Fibroblast of the conjunctiva (primary cell): ENCODE data around the gene BCL11A.

Source experiments
- DNase-seq: peaks from one replicate; pipeline ENCODE4 v3.0.0-alpha.2; 2010; ENCODE audit warnings: low read depth

BCL11A gene

DNA sequence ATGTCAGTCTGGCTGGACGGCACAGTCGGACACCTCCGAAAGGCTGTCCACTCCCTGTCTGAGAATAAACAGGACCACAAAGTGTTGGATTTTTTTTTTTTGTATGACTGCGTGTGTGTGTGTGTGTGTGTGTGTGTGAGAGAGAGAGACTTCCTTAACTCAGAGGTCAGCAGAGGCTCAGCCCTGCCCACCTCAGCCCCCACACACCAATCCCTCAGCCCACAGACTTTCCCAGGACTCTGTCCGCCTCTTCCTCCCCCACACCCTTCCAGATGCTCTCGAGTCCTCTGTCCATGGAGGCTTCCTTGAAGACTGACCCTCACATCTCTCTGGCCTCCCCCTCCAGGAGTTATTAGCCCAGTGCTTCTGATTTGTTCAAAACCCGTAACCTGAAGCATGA lies 147.3 kb downstream of the BCL11A start:
- no peak for DNase-seq

DNA sequence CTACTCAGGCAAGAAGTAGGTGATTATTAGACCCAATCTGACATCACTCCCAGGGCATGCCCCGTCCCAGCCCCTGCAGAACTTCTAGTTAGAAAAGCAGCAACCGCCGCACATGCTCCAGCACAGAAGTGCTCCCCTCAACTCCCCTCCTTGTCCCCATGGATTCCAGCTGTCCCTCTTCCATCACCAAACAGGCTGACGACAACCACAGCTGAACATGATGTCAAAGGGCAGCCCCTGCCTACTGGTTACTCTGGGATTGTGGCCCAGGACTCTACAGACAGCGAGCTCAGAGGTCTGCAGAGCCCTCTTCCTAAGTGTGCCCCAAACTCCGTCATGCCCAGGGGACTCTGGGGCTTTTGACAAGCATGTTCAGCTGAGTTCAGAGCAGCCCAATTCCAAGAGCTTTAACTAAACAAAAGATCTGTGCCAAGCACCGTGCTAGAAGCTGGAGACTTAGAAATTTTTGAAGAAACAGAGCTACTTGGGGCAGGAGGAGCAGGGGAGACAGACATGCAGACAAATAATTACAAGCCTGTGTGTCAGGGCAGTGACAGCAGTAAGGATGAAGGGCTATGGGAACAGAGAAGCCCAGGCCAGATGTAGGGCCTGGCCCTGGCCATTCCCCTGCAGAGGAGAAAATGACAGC lies 148.1 kb downstream of the BCL11A start:
- no peak for DNase-seq
